Thymus (tissue), 11 donors: ENCODE results near the gene FOXS1. TPM values are rescaled to one million over a fixed set of nuclear protein-coding genes. Genes with fewer than 3 reads are reported as not detected.

Experiments used
- DNase-seq, 9 donors: peaks; one replicate each; pipeline ENCODE4 v3.0.0-alpha.2; 2013; ENCODE audit warnings: low spot score in 9 of 9, low read depth in 6 of 9, missing footprints in 1 of 9
- H3K27ac ChIP-seq, 2 donors: one replicate each; pipeline ENCODE4 v1.5.1; 2013; ENCODE audit warnings: control low read depth in 1 of 2, low read depth in 1 of 2, low read length in 1 of 2, mild to moderate bottlenecking in 1 of 2, moderate library complexity in 1 of 2
- H3K27me3 ChIP-seq, 2 donors: one replicate each; pipeline ENCODE4 v1.5.1; 2013; ENCODE audit warnings: low read length in 1 of 2; ENCODE audit not compliant: control insufficient read depth in 2 of 2, insufficient read depth in 1 of 2
- H3K36me3 ChIP-seq, 2 donors: one replicate each; pipeline ENCODE4 v1.5.1; 2013; ENCODE audit warnings: low read length in 1 of 2, mild to moderate bottlenecking in 1 of 2, moderate library complexity in 1 of 2; ENCODE audit not compliant: control insufficient read depth in 2 of 2, insufficient read depth in 2 of 2
- H3K4me1 ChIP-seq, 2 donors: one replicate each; pipeline ENCODE4 v1.5.1; 2013; ENCODE audit warnings: low read length in 2 of 2; ENCODE audit not compliant: control insufficient read depth in 2 of 2, insufficient read depth in 2 of 2
- H3K4me3 ChIP-seq, 2 donors: one replicate each; pipeline ENCODE4 v1.5.1; 2013; ENCODE audit warnings: low read length in 2 of 2, control low read depth in 1 of 2, mild to moderate bottlenecking in 1 of 2
- H3K9me3 ChIP-seq, 2 donors: one replicate each; pipeline ENCODE4 v1.5.1; 2013; ENCODE audit warnings: low read length in 1 of 2, mild to moderate bottlenecking in 1 of 2; ENCODE audit not compliant: control insufficient read depth in 2 of 2, insufficient read depth in 1 of 2
- WGBS: extraction: QIAGEN DNeasy Blood & Tissue Kit; methylation state at CpG from one replicate; pipeline ENCODE4 v1.1.7; 2013; 5-methylcytosine and 5-hydroxymethylcytosine counted together
- polyA plus RNA-seq: library from polyadenylated mRNA; stranded (reverse); fragments of 200-250 nt; gene quantifications from one replicate; pipeline ENCODE4 v1.2.3, GENCODE V29; 2013
- total RNA-seq: library from RNA; stranded (reverse); fragments of 120-200 nt; gene quantifications from one replicate; pipeline ENCODE4 v1.2.4, GENCODE V29; 2013
- donor health status: healthy.

The FOXS1 gene
- total and polyA plus RNA-seq, 2 donors = 1.2 to 4.7 TPM

- peaks cover 0 to 7% of the 10 kb centered on the region in 2 donors for H3K4me1 ChIP-seq
- 81% methylated on average over 3 of the region's 3 CpGs for WGBS
Measured at GRCh38 chr20:31837896-31838397, 7.5 kb downstream of the FOXS1 start.

DNA sequence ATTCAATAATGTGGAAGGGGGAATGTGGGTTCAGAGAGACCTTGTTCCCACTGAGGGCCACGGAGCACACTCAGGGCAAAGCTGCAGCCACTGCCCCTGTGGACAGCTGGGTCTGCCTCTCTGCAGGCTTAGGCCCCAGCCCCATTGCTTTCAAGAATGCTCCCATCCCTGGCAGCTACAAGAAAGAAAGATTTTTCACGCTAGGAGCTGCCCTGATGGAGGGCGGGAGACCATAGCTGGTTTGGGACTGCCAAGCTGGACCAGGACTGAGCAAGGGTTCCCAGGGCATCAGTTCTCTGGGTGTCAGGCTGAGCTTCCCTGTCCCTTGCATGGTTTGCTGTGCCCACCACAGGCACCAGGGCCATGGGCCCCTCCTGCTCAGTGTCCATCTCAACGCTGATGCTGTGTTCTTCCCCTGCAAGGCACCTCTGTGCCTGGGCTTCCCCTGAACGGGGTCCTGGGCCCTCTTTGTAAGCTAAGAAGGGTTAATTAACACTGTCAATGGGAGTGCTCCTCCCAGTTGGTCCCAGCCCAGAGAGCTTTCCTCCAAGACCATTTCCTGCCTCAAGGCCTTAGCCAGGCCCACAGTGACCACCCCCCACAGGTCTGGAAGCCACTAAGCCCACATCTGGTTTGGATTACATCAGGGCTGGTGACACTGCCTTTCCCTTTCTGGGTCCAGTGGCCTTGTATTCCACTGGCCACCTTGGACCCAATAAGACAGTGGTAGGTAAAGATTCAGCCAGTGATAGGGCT lies 8.4 kb downstream of the FOXS1 start:
- no peak overlapping the region for H3K4me3 ChIP-seq
- no peaks in the 10 kb centered on the region for H3K9me3 ChIP-seq
- peaks cover 0 to 3% of the 10 kb centered on the region in 2 donors for H3K4me1 ChIP-seq
- H3K27me3 ChIP-seq = no peaks in the 10 kb centered on the region
- 88% methylated on average over 5 of the region's 5 CpGs for WGBS
- no peak overlapping the region for H3K27ac ChIP-seq
- H3K36me3 ChIP-seq = no peaks in the 10 kb centered on the region
- no peak for DNase-seq

More at GRCh38 chr20:31837896-31838397, 7.5 kb downstream of the FOXS1 start:
- H3K4me3 ChIP-seq = no peak overlapping the region
- DNase-seq = no peak
- no peak overlapping the region for H3K27ac ChIP-seq
- H3K36me3 ChIP-seq = no peaks in the 10 kb centered on the region
- no peaks in the 10 kb centered on the region for H3K9me3 ChIP-seq
- no peaks in the 10 kb centered on the region for H3K27me3 ChIP-seq

DNA sequence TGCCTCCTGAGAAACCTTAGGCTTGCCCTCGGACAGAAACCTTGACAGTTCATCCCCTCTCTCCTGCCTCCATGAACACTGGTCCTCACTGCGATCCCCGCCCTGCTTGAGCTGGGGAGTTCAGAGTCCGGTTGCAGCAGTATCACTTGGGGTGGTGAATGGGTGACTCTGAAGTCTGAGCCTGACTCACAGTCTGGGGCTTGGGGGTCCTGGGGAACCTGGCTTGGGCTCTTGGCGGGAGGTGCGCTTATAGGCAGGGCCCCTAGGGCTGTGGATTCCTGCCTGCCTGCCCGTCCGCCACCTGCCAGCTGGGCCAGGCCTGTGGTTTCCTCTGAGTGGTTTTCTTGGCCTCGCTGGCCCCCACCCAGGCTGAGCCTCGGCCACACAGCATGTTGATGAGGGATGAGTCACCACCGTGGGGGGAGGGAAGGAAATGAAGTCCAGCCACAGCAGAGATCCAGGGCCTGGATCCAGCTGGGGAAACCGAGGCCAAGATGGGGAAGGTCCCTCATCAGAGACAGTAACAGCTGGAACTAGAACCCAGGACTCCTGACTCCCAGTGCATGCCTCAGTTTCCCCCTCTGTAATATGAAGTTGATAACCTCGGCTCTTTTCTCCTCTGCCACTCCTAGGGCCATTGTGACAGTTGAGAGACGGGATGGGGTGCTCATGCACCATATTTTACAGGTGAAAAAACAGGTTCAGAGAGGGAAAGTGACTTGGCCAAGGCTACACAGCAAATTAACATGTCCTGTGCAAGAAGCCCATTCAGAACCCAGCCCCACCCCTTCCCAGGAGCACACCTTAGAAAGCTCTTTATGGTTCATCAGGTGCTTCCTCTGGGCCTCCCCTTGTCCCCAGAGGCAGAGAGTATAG lies 9.2 kb downstream of the FOXS1 start:
- no peaks in the 10 kb centered on the region for H3K27me3 ChIP-seq
- DNase-seq = no peak
- 14% methylated on average over 14 of the region's 14 CpGs for WGBS
- peaks cover 0 to 3% of the 10 kb centered on the region in 2 donors for H3K4me1 ChIP-seq
- no peak overlapping the region for H3K4me3 ChIP-seq
- no peaks in the 10 kb centered on the region for H3K9me3 ChIP-seq
- H3K27ac ChIP-seq = no peak overlapping the region
- no peaks in the 10 kb centered on the region for H3K36me3 ChIP-seq

GRCh38 chr20:31835554-31835953 lies 9.8 kb downstream of the FOXS1 start:
- no peak overlapping the region for H3K27ac ChIP-seq
- no peak for DNase-seq

GRCh38 chr20:31833931-31834521 lies 11.4 kb downstream of the FOXS1 start:
- Histone ChIP-seq H3K4me3 (no peak overlapping the region), H3K27me3 (no peaks in the 10 kb centered on the region), H3K4me1 (peaks cover 0 to 3% of the 10 kb centered on the region in 2 donors), H3K36me3 (no peaks in the 10 kb centered on the region), H3K9me3 (no peaks in the 10 kb centered on the region), H3K27ac (no peak overlapping the region)
- 91% methylated on average over 20 of the region's 20 CpGs for WGBS
- DNase-seq = no peak

More at GRCh38 chr20:31835554-31835953, 9.8 kb downstream of the FOXS1 start:
- Histone ChIP-seq H3K4me3 (no peak overlapping the region), H3K36me3 (no peaks in the 10 kb centered on the region), H3K9me3 (no peaks in the 10 kb centered on the region), H3K27me3 (no peaks in the 10 kb centered on the region), H3K4me1 (peaks cover 0 to 3% of the 10 kb centered on the region in 2 donors)
- 74% methylated on average over 9 of the region's 9 CpGs for whole genome bisulfite sequencing

GRCh38 chr20:31833130-31833930 lies 12.1 kb downstream of the FOXS1 start:
- peak in 4 of 9 donors; percentile 22 to 39 (median 33) for DNase-seq
- Histone ChIP-seq H3K36me3 (no peaks in the 10 kb centered on the region), H3K9me3 (no peaks in the 10 kb centered on the region), H3K4me3 (no peak overlapping the region), H3K27me3 (no peaks in the 10 kb centered on the region), H3K27ac (no peak overlapping the region), H3K4me1 (peaks cover 0 to 3% of the 10 kb centered on the region in 2 donors)
- 79% methylated on average over 14 of the region's 14 CpGs for WGBS

DNA sequence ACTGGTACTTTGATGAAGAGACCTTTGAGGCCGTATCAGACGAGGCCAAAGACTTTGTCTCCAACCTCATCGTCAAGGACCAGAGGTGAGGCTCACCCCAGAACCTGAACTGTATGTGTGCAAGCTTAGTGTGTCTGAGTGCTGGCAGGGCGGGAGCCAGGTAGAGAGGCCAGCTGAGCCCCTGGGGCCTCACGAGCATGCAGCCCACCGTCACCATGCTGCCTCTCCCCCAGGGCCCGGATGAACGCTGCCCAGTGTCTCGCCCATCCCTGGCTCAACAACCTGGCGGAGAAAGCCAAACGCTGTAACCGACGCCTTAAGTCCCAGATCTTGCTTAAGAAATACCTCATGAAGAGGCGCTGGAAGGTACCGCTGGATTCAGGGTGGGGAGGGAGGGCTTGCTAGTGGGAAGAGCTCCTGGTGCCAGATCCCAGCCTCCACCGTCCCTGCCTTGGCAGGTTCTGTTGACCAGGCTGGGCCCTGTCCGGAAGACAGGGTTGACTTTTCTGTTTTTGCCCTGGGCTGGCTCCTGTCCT lies 13.6 kb downstream of the FOXS1 start:
- Histone ChIP-seq H3K27me3 (no peaks in the 10 kb centered on the region), H3K27ac (no peak overlapping the region), H3K36me3 (no peaks in the 10 kb centered on the region), H3K4me3 (no peak overlapping the region), H3K9me3 (no peaks in the 10 kb centered on the region), H3K4me1 (peaks cover 0 to 3% of the 10 kb centered on the region in 2 donors)
- DNase-seq = no peak
- WGBS = 96% methylated on average over 17 of the region's 17 CpGs

DNA sequence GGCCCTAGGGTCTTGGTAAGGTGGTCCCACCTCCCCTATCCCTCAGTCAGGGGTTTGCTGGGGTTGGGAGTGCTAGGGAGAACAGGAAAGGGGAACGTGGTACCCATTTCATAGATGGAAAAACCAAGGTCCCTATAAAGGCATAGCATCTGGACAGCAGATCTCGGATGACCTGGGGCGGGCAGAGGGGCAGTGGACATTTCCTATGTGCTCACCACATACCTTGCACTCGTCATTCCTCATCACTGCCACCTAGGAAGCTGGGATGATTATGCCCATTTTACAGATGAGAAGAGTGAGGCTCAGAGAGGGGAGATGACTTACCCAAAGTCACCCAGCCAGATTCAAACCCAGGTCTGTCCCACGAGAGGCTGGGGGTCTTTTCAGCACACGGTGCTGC lies 14.2 kb downstream of the FOXS1 start:
- no peaks in the 10 kb centered on the region for H3K27me3 ChIP-seq
- no peak overlapping the region for H3K27ac ChIP-seq
- H3K9me3 ChIP-seq = no peaks in the 10 kb centered on the region
- H3K4me1 ChIP-seq = peaks cover 0 to 3% of the 10 kb centered on the region in 2 donors
- no peak overlapping the region for H3K4me3 ChIP-seq
- WGBS = 95% methylated on average over 6 of the region's 6 CpGs
- H3K36me3 ChIP-seq = no peaks in the 10 kb centered on the region
- no peak for DNase-seq
